Mucosa of rectum (tissue), 2 donors: ENCODE results near the gene ARFIP2.
A peak's percentile ranks its signal among the peaks of the same experiment; 100 is the strongest.

Source experiments
- H3K27ac ChIP-seq, 2 donors: one replicate each; pipeline ENCODE4 v1.7.0; 2013; ENCODE audit warnings: inconsistent platforms in 2 of 2, low read depth in 2 of 2, low read length in 2 of 2
- H3K27me3 ChIP-seq, 2 donors: one replicate each; pipeline ENCODE4 v1.7.0; 2013; ENCODE audit warnings: low read length in 2 of 2; ENCODE audit not compliant: control insufficient read depth in 2 of 2, insufficient read depth in 2 of 2
- H3K36me3 ChIP-seq, 2 donors: one replicate each; pipeline ENCODE4 v1.7.0; 2013; ENCODE audit warnings: low read length in 2 of 2; ENCODE audit not compliant: control insufficient read depth in 2 of 2, insufficient read depth in 2 of 2
- H3K4me1 ChIP-seq, 2 donors: one replicate each; pipeline ENCODE4 v1.7.0; 2013; ENCODE audit warnings: low read length in 2 of 2, mild to moderate bottlenecking in 1 of 2; ENCODE audit not compliant: control insufficient read depth in 2 of 2, insufficient read depth in 2 of 2
- H3K4me3 ChIP-seq, 2 donors: one replicate each; pipeline ENCODE4 v1.7.0; 2013; ENCODE audit warnings: low read length in 2 of 2
- H3K9ac ChIP-seq, 2 donors: one replicate each; pipeline ENCODE4 v1.7.0; 2013; ENCODE audit warnings: low read length in 2 of 2, low read depth in 1 of 2, mild to moderate bottlenecking in 1 of 2
- H3K9me3 ChIP-seq, 2 donors: one replicate each; pipeline ENCODE4 v1.7.0; 2013; ENCODE audit warnings: low read length in 2 of 2; ENCODE audit not compliant: control insufficient read depth in 2 of 2
- donor health status: healthy.
- donor health status: Normal muscosa, but diverticular disease.

Gene ARFIP2

GRCh38 chr11:6504166-6504565 lies 23.0 kb upstream of the ARFIP2 start:
- Histone ChIP-seq H3K9me3 (no peaks in the 10 kb centered on the region), H3K27ac (no peak overlapping the region), H3K36me3 (peaks cover 6% of the 10 kb centered on the region in 2 donors), H3K4me3 (no peak overlapping the region), H3K9ac (no peak overlapping the region), H3K27me3 (no peaks in the 10 kb centered on the region), H3K4me1 (no peaks in the 10 kb centered on the region)

- Histone ChIP-seq H3K9ac (no peak overlapping the region), H3K9me3 (no peaks in the 10 kb centered on the region), H3K4me1 (no peaks in the 10 kb centered on the region), H3K4me3 (no peak overlapping the region), H3K27ac (no peak overlapping the region), H3K36me3 (peaks cover 0 to 19% of the 10 kb centered on the region in 2 donors), H3K27me3 (no peaks in the 10 kb centered on the region)
Measured at GRCh38 chr11:6502382-6502781, 21.3 kb upstream of the ARFIP2 start.

DNA sequence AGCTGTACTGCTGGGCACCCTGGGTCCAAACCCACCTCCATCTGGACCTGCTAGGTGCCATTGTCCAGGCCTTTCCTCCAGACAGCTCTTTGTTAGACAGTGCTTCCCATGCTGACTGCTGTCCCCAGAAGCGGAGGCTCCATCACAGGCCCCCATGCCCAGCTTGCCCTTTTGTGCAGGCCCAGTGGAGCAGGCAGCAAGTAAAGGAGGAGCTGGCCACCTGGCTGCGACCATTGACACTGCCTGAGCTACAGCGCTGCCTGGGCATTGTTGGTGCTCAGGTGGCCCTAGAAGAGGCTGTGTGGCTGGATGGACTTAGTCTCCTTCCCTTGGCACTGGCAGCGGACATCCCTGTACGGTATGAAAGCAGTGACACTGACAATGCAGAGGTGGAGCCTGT lies 17.4 kb upstream of the ARFIP2 start:
- Histone ChIP-seq H3K9me3 (no peaks in the 10 kb centered on the region), H3K36me3 (peaks cover 0 to 19% of the 10 kb centered on the region in 2 donors), H3K4me1 (no peaks in the 10 kb centered on the region), H3K4me3 (no peak overlapping the region), H3K27ac (no peak overlapping the region), H3K27me3 (no peaks in the 10 kb centered on the region), H3K9ac (no peak overlapping the region)

DNA sequence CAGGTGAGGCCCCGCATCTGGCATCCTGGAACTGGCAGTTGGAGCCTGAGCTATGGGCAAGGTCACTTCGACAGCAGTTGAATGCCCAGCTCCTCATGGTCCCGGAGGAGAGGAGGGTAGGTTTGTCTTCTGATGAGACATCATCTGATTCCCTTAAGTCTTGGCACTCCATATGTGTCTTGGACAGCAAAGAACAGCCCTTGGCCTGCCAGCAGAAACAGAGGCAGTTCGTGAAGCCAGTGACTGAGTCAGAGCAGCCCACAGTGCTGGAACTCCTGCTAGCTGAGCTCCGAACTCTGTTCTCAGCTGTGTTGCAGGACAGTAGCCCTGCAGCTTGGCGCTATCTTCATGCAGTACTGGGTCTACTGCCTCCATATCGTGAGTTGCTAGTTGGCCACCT lies 17.0 kb upstream of the ARFIP2 start:
- Histone ChIP-seq H3K9me3 (no peaks in the 10 kb centered on the region), H3K27ac (no peak overlapping the region), H3K4me1 (no peaks in the 10 kb centered on the region), H3K36me3 (peaks cover 0 to 19% of the 10 kb centered on the region in 2 donors), H3K9ac (no peak overlapping the region), H3K27me3 (no peaks in the 10 kb centered on the region), H3K4me3 (no peak overlapping the region)

GRCh38 chr11:6497069-6497839 lies 16.1 kb upstream of the ARFIP2 start, which contains the start of gene DNHD1:
Gene DNHD1 (plus strand): TSS chr11:6497280. CDS start chr11:6498216, 936 bp downstream.
- Histone ChIP-seq H3K27ac (no peak within 1 kb of the TSS), H3K4me3 (no peak within 1 kb of the TSS), H3K9ac (no peak within 1 kb of the TSS), H3K36me3 (peaks cover 0 to 13% of the 10 kb centered on the region in 2 donors), H3K4me1 (no peaks in the 10 kb centered on the region), H3K27me3 (no peaks in the 10 kb centered on the region), H3K9me3 (no peaks in the 10 kb centered on the region)

DNA sequence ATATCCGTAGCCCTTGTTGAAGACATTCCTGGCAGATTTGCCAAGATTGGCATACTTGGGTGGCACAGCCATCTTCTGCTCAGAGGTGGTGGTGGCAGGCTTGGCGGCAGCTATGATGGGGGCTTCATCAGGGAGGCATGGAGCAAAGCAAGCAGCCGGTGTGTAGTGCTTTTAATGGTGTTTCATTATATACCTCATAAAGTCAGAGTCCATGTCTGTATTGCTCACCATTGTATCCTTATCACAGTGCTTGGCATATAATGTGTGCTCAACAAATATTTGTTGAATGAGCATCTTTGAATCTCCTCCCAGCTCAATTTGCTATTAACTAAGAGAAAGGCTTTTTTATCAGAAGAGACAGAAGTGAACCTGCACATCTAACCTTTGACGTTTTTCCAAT lies 8.2 kb upstream of the ARFIP2 start:
- Histone ChIP-seq H3K4me1 (peaks cover 30 to 31% of the 10 kb centered on the region in 2 donors), H3K36me3 (peaks cover 6 to 23% of the 10 kb centered on the region in 2 donors), H3K27ac (peak overlapping the region; percentile 41 to 53)

GRCh38 chr11:6488821-6489220 lies 7.7 kb upstream of the ARFIP2 start:
- H3K36me3 ChIP-seq = peaks cover 6 to 24% of the 10 kb centered on the region in 2 donors

More for the DNA sequence above, 8.2 kb upstream of the ARFIP2 start:
- peak overlapping the region in 1 of 2 donors; percentile 24 for H3K4me3 ChIP-seq
- no peaks in the 10 kb centered on the region for H3K27me3 ChIP-seq
- no peaks in the 10 kb centered on the region for H3K9me3 ChIP-seq
- H3K9ac ChIP-seq = peak overlapping the region in 1 of 2 donors; percentile 6

DNA sequence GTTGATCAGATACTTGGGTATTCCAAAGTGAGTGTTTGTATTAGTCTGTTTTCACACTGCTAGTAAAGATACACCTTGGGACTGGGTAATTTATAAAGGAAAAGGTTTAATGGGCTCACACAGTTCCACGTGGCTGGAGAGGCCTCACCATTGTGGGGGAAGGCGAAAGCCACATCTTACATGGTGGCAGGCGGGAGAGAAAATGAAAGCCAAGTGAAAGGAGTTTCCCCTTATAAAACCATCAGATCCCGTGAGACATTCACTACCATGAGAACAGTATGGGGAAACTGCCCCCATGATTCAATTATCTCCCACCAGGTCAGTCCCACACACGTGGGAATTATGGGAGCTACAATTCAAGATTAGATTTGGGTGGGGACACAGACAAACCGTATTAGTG lies 7.2 kb upstream of the ARFIP2 start:
- H3K27me3 ChIP-seq = no peaks in the 10 kb centered on the region
- H3K9ac ChIP-seq = no peak overlapping the region
- no peaks in the 10 kb centered on the region for H3K9me3 ChIP-seq
- no peak overlapping the region for H3K4me3 ChIP-seq
- H3K4me1 ChIP-seq = peaks cover 31% of the 10 kb centered on the region in 2 donors
- H3K27ac ChIP-seq = peak overlapping the region; percentile 38 to 53
- peaks cover 8 to 29% of the 10 kb centered on the region in 2 donors for H3K36me3 ChIP-seq

More at GRCh38 chr11:6488821-6489220, 7.7 kb upstream of the ARFIP2 start:
- Histone ChIP-seq H3K4me3 (peak overlapping the region in 1 of 2 donors; percentile 4), H3K9me3 (no peaks in the 10 kb centered on the region), H3K9ac (peak overlapping the region in 1 of 2 donors; percentile 6), H3K27ac (peak overlapping the region; percentile 38 to 53), H3K4me1 (peaks cover 30 to 31% of the 10 kb centered on the region in 2 donors), H3K27me3 (no peaks in the 10 kb centered on the region)

GRCh38 chr11:6486938-6487337 lies 5.8 kb upstream of the ARFIP2 start:
- H3K36me3 ChIP-seq = peaks cover 17 to 41% of the 10 kb centered on the region in 2 donors
- H3K4me1 ChIP-seq = peaks cover 43 to 45% of the 10 kb centered on the region in 2 donors
- no peak overlapping the region for H3K4me3 ChIP-seq
- H3K9ac ChIP-seq = peak overlapping the region; percentile 22 to 26
- H3K27ac ChIP-seq = peak overlapping the region; percentile 34 to 44
- H3K27me3 ChIP-seq = no peaks in the 10 kb centered on the region
- H3K9me3 ChIP-seq = no peaks in the 10 kb centered on the region

- H3K4me3 ChIP-seq = no peak overlapping the region
- no peaks in the 10 kb centered on the region for H3K9me3 ChIP-seq
- H3K27me3 ChIP-seq = no peaks in the 10 kb centered on the region
- H3K36me3 ChIP-seq = peaks cover 17 to 41% of the 10 kb centered on the region in 2 donors
- H3K9ac ChIP-seq = no peak overlapping the region
- peaks cover 45 to 48% of the 10 kb centered on the region in 2 donors for H3K4me1 ChIP-seq
- peak overlapping the region; percentile 34 to 44 for H3K27ac ChIP-seq
Measured at GRCh38 chr11:6486256-6486655, 5.1 kb upstream of the ARFIP2 start.
